Measurements from ENCODE around the gene POU5F2.

Gene POU5F2

GRCh38 chr5:93741136-93741811 lies at the start of gene POU5F2:
Gene POU5F2, minus strand, starts transcription at chr5:93741600. Its CDS starts 37 bp downstream, at chr5:93741563.
- no peak for DNase-seq

- DNase-seq = no peak
Measured at GRCh38 chr5:93790401-93790800, 49.0 kb upstream of the POU5F2 start.

GRCh38 chr5:93789173-93790067 lies 48.0 kb upstream of the POU5F2 start:
- no peak for DNase-seq

GRCh38 chr5:93787598-93787997 lies 46.2 kb upstream of the POU5F2 start:
- DNase-seq = no peak

GRCh38 chr5:93785475-93785874 lies 44.1 kb upstream of the POU5F2 start:
- no peak for DNase-seq

GRCh38 chr5:93782978-93783377 lies 41.6 kb upstream of the POU5F2 start:
- no peak for DNase-seq

GRCh38 chr5:93777620-93778019 lies 36.2 kb upstream of the POU5F2 start:
- DNase-seq = no peak

- no peak for DNase-seq
Measured at GRCh38 chr5:93756372-93756771, 15.0 kb upstream of the POU5F2 start.

GRCh38 chr5:93755716-93756115 lies 14.3 kb upstream of the POU5F2 start:
- no peak for DNase-seq

- no peak for DNase-seq
Measured at GRCh38 chr5:93748875-93749397, 7.5 kb upstream of the POU5F2 start.

- no peak for DNase-seq
Measured at GRCh38 chr5:93746406-93747056, 5.1 kb upstream of the POU5F2 start.

GRCh38 chr5:93736284-93736683 lies 5.1 kb downstream of the POU5F2 start:
- DNase-seq = no peak

- no peak for DNase-seq
Measured at GRCh38 chr5:93735378-93735777, 6.0 kb downstream of the POU5F2 start.

- DNase-seq = no peak
Measured at GRCh38 chr5:93731987-93732386, 9.4 kb downstream of the POU5F2 start.

GRCh38 chr5:93726595-93726994 lies 14.8 kb downstream of the POU5F2 start:
- DNase-seq = no peak

GRCh38 chr5:93724791-93725190 lies 16.6 kb downstream of the POU5F2 start:
- DNase-seq = no peak

GRCh38 chr5:93723681-93724080 lies 17.7 kb downstream of the POU5F2 start:
- no peak for DNase-seq

GRCh38 chr5:93723005-93723404 lies 18.4 kb downstream of the POU5F2 start:
- DNase-seq = no peak

- DNase-seq = no peak
Measured at GRCh38 chr5:93722588-93722987, 18.8 kb downstream of the POU5F2 start.

GRCh38 chr5:93721511-93721910 lies 19.9 kb downstream of the POU5F2 start:
- no peak for DNase-seq

- DNase-seq = no peak
Measured at GRCh38 chr5:93721071-93721470, 20.3 kb downstream of the POU5F2 start.

GRCh38 chr5:93717162-93717561 lies 24.2 kb downstream of the POU5F2 start:
- DNase-seq = no peak

GRCh38 chr5:93716453-93716852 lies 24.9 kb downstream of the POU5F2 start:
- no peak for DNase-seq

- no peak for DNase-seq
Measured at GRCh38 chr5:93715761-93716160, 25.6 kb downstream of the POU5F2 start.

Measured in stimulated activated naive CD4-positive, alpha-beta T cell treated with Interleukin-2 at 50 U/mL for 16 hours (primary cell).